GM18951 (cell line): ENCODE measurements around the gene IGSF6.
"Not testable (repeated sequence)": the region's sequence is repeated elsewhere in the genome, so short reads cannot be mapped to it uniquely, and the experiment has no call there.

ENCODE experiments used
- POLR2A ChIP-seq: IDR thresholded peaks from 4 replicates; pipeline ENCODE4 v1.6.1; 2011; ENCODE audit warnings: mild to moderate bottlenecking; ENCODE audit not compliant: insufficient read length, insufficient read depth; ENCODE audit errors: extremely low read depth
- in situ Hi-C: fragments of 300-500 bp; cut with MboI; formaldehyde crosslinking; loops from one replicate; pipeline ENCODE4 v1.12.0; 2022; ENCODE audit warnings: low sequenced_read_pairs, mixed read lengths, inconsistent platforms; ENCODE audit not compliant: unreplicated experiment

IGSF6 gene

GRCh38 chr16:21646721-21647561 lies 5.5 kb downstream of the IGSF6 start:
- TF ChIP-seq POLR2A = no peak
- in situ Hi-C loops = no loop called here

DNA sequence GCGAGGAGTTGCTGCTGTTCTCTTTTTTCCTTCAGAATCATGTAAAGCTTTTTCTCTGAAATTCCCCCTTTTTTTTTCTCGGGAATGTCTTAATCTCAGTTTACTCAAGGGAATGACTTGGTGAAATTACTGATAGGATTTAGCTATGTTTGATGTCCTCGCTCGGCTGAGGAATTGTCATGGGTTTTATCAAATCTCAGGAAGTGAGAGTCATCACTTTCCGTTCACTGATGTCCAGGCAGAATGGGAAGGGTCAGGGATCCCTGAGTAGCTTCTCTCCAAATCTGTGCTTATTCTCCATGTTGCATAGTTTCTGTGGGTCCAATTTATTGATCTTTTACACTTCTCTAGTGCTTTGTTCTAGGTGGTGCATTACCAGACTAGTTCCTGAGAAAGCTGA lies 6.3 kb downstream of the IGSF6 start:
- TF ChIP-seq POLR2A = no peak
- in situ Hi-C loops = no loop called here

DNA sequence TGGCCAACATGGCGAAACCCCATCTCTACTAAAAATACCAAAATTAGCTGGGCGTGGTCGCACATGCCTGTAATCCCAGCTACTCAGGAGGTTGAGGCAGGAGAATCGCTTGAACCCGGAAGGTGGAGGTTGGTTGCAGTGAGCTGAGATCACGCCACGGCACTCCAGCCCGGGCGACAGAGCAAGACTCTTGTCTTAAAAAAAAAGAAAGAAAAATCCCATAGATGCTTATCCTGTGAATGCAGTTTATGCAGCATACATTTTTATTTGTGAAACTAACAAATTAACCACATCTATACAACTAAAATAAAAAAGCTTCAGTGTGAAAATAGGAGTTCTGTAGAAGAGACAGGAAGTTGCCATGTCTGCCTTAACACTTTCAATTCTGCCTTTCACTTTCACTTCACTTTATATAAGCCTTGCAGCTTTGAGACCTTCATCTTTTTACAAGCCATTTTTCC lies 7.1 kb downstream of the IGSF6 start:
- TF ChIP-seq POLR2A = no peak
- in situ Hi-C loops = no loop called here

DNA sequence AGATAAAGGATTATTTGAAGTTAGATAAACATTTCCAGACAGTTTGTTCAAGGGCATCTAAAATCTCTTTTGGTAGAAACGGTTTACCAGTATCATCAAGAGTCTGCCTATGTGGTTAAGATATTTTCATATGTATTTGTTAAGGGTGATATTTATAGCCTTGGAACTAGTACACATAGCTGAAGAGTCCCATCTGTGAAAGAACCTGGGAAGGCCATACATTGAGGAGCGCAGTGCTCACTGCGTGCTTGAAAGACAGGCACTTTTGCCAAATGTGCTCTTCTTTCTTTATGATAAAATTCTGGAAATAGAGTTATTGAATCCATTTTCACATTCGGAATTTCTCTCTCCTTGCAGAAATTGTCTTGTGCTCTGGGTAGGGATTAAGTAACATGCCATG lies 7.7 kb downstream of the IGSF6 start:
- in situ Hi-C loops = no loop called here
- no peak for TF ChIP-seq POLR2A

- in situ Hi-C loops = no loop called here
- no peak for TF ChIP-seq POLR2A
These were observed 8.6 kb downstream of the IGSF6 start for GRCh38 chr16:21643785-21644184.

- in situ Hi-C loops = no loop called here
- no peak for TF ChIP-seq POLR2A
These were observed 9.5 kb downstream of the IGSF6 start for GRCh38 chr16:21642861-21643260.

DNA sequence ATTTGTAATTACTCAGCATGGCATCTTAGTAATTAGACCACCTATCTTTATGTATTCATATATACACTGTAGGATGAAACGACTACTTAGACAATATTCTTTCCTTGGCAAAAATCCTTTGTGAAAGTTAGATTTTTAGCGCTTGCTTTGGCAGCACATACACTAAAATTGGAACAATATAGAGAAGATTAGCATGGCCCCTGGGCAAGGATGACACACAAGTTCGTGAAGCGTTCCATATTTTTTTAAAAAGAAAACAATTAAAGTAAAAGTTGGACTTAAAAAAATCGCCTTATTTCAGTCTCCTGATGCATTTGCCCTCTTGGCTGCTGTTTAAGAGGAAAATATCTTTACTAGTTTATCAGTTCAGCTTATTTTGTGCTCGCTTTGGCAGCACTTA lies 10.5 kb downstream of the IGSF6 start:
- in situ Hi-C loops = no loop called here
- no peak for TF ChIP-seq POLR2A

GRCh38 chr16:21639493-21639892 lies 12.9 kb downstream of the IGSF6 start:
- in situ Hi-C loops = no loop called here
- no peak for TF ChIP-seq POLR2A

DNA sequence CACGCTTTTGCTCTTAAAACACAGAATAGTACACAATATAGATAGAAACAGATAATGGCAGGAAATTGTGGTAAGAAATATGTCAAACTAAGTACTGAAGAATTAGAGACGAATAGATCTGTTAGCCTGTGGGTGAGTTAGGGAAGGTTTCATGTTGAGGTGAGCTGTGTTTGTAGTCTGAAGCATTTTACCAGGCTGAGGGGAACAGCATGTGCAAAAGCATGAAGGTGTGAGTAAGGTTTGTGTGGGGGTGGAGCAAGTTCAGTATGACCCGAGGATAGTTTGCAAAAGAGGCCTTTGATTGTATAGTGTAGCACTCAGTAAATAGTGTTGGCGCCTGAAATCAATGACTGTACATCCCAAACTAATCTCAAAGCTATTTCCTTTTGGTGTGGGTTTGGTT lies 13.8 kb downstream of the IGSF6 start:
- TF ChIP-seq POLR2A = no peak
- in situ Hi-C loops = no loop called here

DNA sequence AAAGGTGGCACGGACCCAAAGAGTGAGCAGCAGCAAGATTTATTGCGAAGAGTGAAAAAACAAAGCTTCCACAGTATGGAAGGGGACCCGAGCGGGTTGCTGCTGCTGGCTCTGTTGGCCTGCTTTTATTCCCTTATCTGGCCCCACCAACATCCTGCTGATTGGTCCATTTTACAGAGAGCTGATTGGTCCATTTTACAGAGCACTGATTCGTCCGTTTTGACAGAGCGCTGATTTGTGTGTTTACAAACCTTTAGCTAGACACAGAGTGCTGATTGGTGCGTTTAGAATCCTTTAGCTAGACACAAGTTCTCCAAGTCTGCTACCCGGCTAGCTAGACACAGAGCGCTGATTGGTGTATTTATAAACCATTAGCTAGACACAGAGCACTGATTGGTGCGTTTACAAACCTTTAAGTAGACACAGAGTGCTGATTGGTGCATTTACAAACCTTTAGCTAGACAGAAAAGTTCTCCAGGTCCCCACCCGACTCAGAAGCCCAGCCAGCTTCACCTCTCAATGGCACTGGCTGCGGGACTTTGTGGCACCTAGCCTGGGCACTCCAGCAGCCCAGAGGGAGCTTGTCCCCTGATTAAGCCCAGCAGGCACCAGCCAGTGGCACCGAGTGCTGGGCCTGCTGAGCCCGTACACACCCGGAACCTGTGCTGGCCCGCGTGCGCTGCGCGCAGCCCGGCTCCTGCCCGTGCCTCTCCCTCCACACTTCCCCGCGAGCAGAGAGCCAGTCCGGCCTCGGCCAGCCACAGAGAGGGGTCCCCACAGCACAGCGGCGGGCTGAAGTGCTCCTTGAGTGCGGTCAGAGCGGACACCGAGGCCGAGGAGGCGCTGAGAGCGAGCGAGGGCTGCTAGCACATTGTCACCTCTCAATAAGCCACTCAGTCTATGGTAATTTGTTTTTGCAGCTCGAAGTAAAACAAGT lies 15.1 kb downstream of the IGSF6 start:
- in situ Hi-C loops = no loop called here

GRCh38 chr16:21635694-21636093 lies 16.7 kb downstream of the IGSF6 start:
- in situ Hi-C loops = not testable (repeated sequence)

More for the DNA sequence above, 15.1 kb downstream of the IGSF6 start:
- TF ChIP-seq POLR2A = no peak

DNA sequence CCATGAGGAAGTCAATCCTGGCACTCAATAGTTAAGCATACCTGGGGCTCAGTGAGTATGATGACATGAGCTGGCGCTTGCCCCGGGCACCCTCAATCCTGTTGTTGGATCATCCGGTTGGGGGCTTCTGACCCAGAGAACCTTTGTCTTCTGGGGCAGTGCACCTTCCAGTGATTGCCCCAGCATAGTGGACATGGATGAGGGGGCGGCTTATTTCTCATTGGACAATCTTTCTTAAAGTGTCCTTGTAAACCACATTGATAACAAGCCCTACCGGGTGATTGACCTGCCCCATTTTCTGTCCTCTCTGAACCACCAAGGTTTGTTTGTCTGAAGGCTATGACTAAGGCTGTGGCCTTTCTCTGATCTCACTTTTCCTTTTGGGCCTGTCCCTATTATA lies 18.2 kb downstream of the IGSF6 start:
- TF ChIP-seq POLR2A = no peak
- in situ Hi-C loops = no loop called here

- in situ Hi-C loops = not testable (repeated sequence)
These were observed 20.3 kb downstream of the IGSF6 start for GRCh38 chr16:21631951-21632575.

- in situ Hi-C loops = not testable (repeated sequence)
These were observed 21.0 kb downstream of the IGSF6 start for GRCh38 chr16:21631376-21631775.

GRCh38 chr16:21630866-21631265 lies 21.5 kb downstream of the IGSF6 start:
- in situ Hi-C loops = not testable (repeated sequence)

- in situ Hi-C loops = not testable (repeated sequence)
These were observed 22.5 kb downstream of the IGSF6 start for GRCh38 chr16:21629616-21630539.
